Vagina (tissue), 2 donors: ENCODE results near the gene PTPRK. TPM values are rescaled to one million over a fixed set of nuclear protein-coding genes. Genes with fewer than 3 reads are reported as not detected.

ENCODE experiments used
- DNase-seq, 2 donors: peaks; one replicate each; pipeline ENCODE4 v3.0.0-alpha.2; 2017; ENCODE audit errors: extremely low spot score in 2 of 2
- H3K27ac ChIP-seq: fragments of 200-600 bp; sonication (generic); one replicate; pipeline ENCODE4 v1.5.1; 2019
- H3K27me3 ChIP-seq: fragments of 200-600 bp; sonication (generic); one replicate; pipeline ENCODE4 v1.5.1; 2019
- H3K36me3 ChIP-seq, 2 donors: fragments of 200-600 bp; sonication (generic); one replicate each; pipeline ENCODE4 v1.5.1; 2017 to 2019
- H3K4me1 ChIP-seq: fragments of 200-600 bp; sonication (generic); one replicate; pipeline ENCODE4 v1.5.1; 2019
- H3K4me3 ChIP-seq, 2 donors: fragments of 200-600 bp; sonication (generic); 1 replicate in 1 of 2; 2 replicates in 1 of 2; pipeline ENCODE4 v1.5.1; 2016 to 2019
- H3K9me3 ChIP-seq: fragments of 200-600 bp; sonication (generic); one replicate; pipeline ENCODE4 v1.5.1; 2019
- CTCF ChIP-seq, 3 experiments: fragments of 450-650 bp in 2 of 3; fragments of 200-600 bp in 1 of 3; sonication (generic) in 1 of 3; IDR thresholded peaks; one replicate each; pipeline ENCODE4 v1.5.1; 2017 to 2019; ENCODE audit warnings: antibody characterized with exemption in 3 of 3, mild to moderate bottlenecking in 2 of 3, moderate library complexity in 2 of 3
- POLR2A ChIP-seq, 2 donors: fragments of 450-650 bp; IDR thresholded peaks; one replicate each; pipeline ENCODE4 v1.6.1; 2017; ENCODE audit warnings: antibody characterized with exemption in 2 of 2, mild to moderate bottlenecking in 2 of 2, moderate library complexity in 2 of 2
- POLR2AphosphoS5 ChIP-seq, 2 donors: sonication (generic); formaldehyde crosslinking; IDR thresholded peaks; one replicate each; pipeline ENCODE4 v1.9.0; 2017; ENCODE audit warnings: antibody characterized with exemption in 2 of 2, mild to moderate bottlenecking in 2 of 2, low read depth in 1 of 2; ENCODE audit not compliant: insufficient read depth in 1 of 2
- intact Hi-C: fragments of 100-400 bp; cut with DNase I; formaldehyde crosslinking; loops from one replicate; pipeline ENCODE4 v1.15.1; 2023
- total RNA-seq: library from RNA; depleted of rRNA; stranded (reverse); fragments of >200 nt; gene quantifications from one replicate; pipeline ENCODE4 v1.2.3, GENCODE V29; 2016

The PTPRK gene
- total RNA-seq, 1 donor from 2014 or later: 82.5 TPM

GRCh38 chr6:128186729-128187128 lies 333.7 kb downstream of the PTPRK start:
- intact Hi-C loops: no loop called here
- H3K36me3 ChIP-seq: no peaks in the 10 kb centered on the region
- no peak for TF ChIP-seq POLR2AphosphoS5 (IDR thresholded peaks at IDR 0.05; ENCODE audit: insufficient read depth in 1 of 2, low read depth in 1 of 2)
- no peak for TF ChIP-seq CTCF (IDR thresholded peaks at IDR 0.05)
- no peak for TF ChIP-seq POLR2A (IDR thresholded peaks at IDR 0.05)
- H3K27ac ChIP-seq: no peak overlapping the region
- H3K4me1 ChIP-seq: no peaks in the 10 kb centered on the region
- no peaks in the 10 kb centered on the region for H3K9me3 ChIP-seq
- no peak for DNase-seq
- H3K4me3 ChIP-seq: no peak overlapping the region
- no peaks in the 10 kb centered on the region for H3K27me3 ChIP-seq

DNA sequence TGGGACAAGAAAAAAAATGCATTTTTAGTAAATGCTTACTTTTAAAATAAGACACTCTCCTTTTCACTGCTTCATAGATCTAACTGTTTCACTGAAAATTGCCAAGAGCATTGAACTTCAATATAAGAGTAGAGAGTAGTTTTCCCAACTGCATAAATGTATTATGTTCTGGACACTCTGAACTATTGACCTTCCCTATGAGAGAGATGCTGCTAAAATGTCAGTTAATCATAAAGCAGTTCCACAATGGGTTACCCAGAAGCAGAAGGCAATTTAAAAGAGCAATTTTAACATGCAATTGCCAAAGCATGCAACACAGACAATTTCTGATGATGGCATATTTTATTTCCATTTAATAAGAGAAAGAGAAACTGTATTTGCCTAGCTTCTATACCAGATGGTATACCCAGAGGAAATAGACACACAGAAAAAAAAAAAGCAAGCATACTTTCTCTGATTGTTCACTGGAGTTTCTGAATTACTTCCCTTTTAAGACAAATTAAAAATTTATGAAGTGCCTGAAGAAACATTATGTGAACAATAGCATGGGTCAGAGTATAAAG lies 340.4 kb downstream of the PTPRK start:
- H3K27ac ChIP-seq: no peak overlapping the region
- no peaks in the 10 kb centered on the region for H3K4me1 ChIP-seq
- no peaks in the 10 kb centered on the region for H3K27me3 ChIP-seq
- intact Hi-C loops: no loop called here
- no peak overlapping the region for H3K4me3 ChIP-seq
- H3K36me3 ChIP-seq: no peaks in the 10 kb centered on the region
- DNase-seq: no peak
- H3K9me3 ChIP-seq: no peaks in the 10 kb centered on the region
- TF ChIP-seq POLR2AphosphoS5 (IDR thresholded peaks at IDR 0.05; ENCODE audit: insufficient read depth in 1 of 2, low read depth in 1 of 2): no peak
- TF ChIP-seq POLR2A (IDR thresholded peaks at IDR 0.05): no peak
- TF ChIP-seq CTCF (IDR thresholded peaks at IDR 0.05): no peak

GRCh38 chr6:128174724-128175123 lies 345.7 kb downstream of the PTPRK start:
- H3K9me3 ChIP-seq: no peaks in the 10 kb centered on the region
- no peak overlapping the region for H3K4me3 ChIP-seq
- DNase-seq: no peak
- H3K27ac ChIP-seq: no peak overlapping the region
- no peak for TF ChIP-seq POLR2AphosphoS5 (IDR thresholded peaks at IDR 0.05; ENCODE audit: insufficient read depth in 1 of 2, low read depth in 1 of 2)
- TF ChIP-seq POLR2A (IDR thresholded peaks at IDR 0.05): no peak
- no peak for TF ChIP-seq CTCF (IDR thresholded peaks at IDR 0.05)
- intact Hi-C loops: no loop called here
- H3K4me1 ChIP-seq: no peaks in the 10 kb centered on the region
- no peaks in the 10 kb centered on the region for H3K36me3 ChIP-seq
- no peaks in the 10 kb centered on the region for H3K27me3 ChIP-seq

DNA sequence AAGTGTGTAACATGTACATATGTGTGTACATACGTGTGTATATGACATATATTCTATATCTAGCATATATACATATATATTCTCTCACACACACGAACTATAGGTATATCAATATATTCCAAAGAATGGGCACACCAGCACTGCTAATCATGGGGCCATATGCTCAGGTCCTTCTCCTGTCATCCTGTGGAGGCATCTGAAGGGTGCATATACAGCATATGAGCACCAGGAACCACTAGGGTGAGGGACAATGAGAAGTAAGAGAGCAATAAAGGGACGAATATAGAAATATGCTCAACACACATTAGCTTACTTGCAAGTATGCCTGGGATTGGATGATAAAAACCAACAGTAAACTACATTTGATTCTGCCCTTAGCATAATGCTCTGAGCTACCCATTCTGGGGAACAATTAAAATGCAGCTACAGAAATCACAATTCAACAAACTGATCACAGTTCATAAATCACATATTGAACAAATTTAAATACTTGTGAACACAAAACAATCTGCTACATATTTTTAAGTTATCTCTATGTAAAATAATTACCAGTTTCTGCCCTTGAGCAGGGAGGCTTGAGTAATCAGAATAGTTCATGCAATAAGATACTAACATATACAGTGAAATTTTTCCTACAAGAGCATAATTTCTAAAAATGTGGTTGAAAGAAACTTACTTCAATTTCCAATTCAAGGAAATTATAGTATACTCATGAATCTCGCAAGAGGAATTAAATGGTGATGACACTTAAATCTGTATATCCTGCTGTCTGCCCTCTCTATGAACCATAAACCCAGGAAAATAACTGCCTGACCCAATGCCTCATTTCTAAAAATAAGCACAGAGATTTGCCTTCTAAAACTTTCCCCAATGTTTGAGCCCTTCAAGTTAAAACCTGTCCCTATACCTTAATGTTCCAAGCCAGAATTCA lies 347.4 kb downstream of the PTPRK start:
- Histone ChIP-seq H3K27ac (no peak overlapping the region), H3K27me3 (no peaks in the 10 kb centered on the region), H3K4me1 (no peaks in the 10 kb centered on the region), H3K9me3 (no peaks in the 10 kb centered on the region), H3K36me3 (no peaks in the 10 kb centered on the region), H3K4me3 (no peak overlapping the region)
- TF ChIP-seq CTCF (IDR thresholded peaks at IDR 0.05) (no peak), POLR2AphosphoS5 (IDR thresholded peaks at IDR 0.05; ENCODE audit: insufficient read depth in 1 of 2, low read depth in 1 of 2) (no peak), POLR2A (IDR thresholded peaks at IDR 0.05) (no peak)
- DNase-seq: no peak
- intact Hi-C loops: no loop called here

- TF ChIP-seq CTCF (IDR thresholded peaks at IDR 0.05): no peak
- TF ChIP-seq POLR2A (IDR thresholded peaks at IDR 0.05): no peak
- no peak for TF ChIP-seq POLR2AphosphoS5 (IDR thresholded peaks at IDR 0.05; ENCODE audit: insufficient read depth in 1 of 2, low read depth in 1 of 2)
- no peaks in the 10 kb centered on the region for H3K9me3 ChIP-seq
- H3K36me3 ChIP-seq: no peaks in the 10 kb centered on the region
- H3K4me1 ChIP-seq: no peaks in the 10 kb centered on the region
- no peak overlapping the region for H3K4me3 ChIP-seq
- H3K27ac ChIP-seq: no peak overlapping the region
- no peak for DNase-seq
- no peaks in the 10 kb centered on the region for H3K27me3 ChIP-seq
- intact Hi-C loops: no loop called here
Observed at GRCh38 chr6:128172081-128172480, 348.3 kb downstream of the PTPRK start.
